ENCODE data around the gene KLF4.

DNA sequence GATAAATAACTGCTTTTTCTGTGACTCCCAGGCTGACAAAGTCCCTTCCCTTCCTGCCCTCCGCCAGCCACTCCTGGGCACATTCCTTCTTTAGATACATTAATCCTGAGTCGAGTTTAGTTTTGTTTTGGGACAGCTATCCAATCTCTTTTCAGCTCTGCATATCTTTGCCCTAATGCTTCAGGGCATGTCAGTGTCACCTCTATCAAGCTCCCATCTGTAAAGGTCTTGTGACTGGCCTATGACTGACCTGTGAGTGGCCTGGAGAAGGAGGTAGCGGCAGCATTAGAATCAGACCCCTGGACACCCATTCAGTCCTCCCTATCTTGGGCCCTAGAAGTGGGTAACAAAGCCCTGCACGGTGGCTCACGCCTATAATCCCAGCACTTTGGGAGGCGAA, 34.0 kb upstream of the KLF4 start:
- TF ChIP-seq, protein P1, sequence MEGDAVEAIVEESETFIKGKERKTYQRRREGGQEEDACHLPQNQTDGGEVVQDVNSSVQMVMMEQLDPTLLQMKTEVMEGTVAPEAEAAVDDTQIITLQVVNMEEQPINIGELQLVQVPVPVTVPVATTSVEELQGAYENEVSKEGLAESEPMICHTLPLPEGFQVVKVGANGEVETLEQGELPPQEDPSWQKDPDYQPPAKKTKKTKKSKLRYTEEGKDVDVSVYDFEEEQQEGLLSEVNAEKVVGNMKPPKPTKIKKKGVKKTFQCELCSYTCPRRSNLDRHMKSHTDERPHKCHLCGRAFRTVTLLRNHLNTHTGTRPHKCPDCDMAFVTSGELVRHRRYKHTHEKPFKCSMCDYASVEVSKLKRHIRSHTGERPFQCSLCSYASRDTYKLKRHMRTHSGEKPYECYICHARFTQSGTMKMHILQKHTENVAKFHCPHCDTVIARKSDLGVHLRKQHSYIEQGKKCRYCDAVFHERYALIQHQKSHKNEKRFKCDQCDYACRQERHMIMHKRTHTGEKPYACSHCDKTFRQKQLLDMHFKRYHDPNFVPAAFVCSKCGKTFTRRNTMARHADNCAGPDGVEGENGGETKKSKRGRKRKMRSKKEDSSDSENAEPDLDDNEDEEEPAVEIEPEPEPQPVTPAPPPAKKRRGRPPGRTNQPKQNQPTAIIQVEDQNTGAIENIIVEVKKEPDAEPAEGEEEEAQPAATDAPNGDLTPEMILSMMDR (IDR thresholded peaks at IDR 0.05): no peak
- TF ChIP-seq POLR2A (IDR thresholded peaks at IDR 0.05): no peak

All from body of pancreas (tissue), 4 donors.